ENCODE measurements around the gene PTPRCAP.

- TF ChIP-seq CTCF (conservative IDR thresholded peaks at IDR 0.05; ENCODE audit: low read depth, low read length): no peak
- TF ChIP-seq EZH2 (IDR thresholded peaks at IDR 0.05; ENCODE audit: borderline replicate concordance, low read depth, low read length, poor library complexity, severe bottlenecking): no peak
Observed at GRCh38 chr11:67398661-67399563, 38.6 kb downstream of the PTPRCAP start.
